GM12878 (cell line): ENCODE results near the gene LRRC8D.

Experiments
- CHD1 ChIP-seq: IDR thresholded peaks from 2 replicates; pipeline ENCODE4 v1.6.1; 2012; ENCODE audit warnings: low read depth, low read length, improper control_type of control experiment
- CTCF ChIP-seq, 3 experiments: IDR thresholded peaks in 2 of 3; conservative IDR thresholded peaks in 1 of 3; 2 replicates each; pipeline ENCODE4 v1.5.1; 2011; ENCODE audit warnings: low read depth in 3 of 3, low read length in 3 of 3, mild to moderate bottlenecking in 3 of 3, control low read depth in 2 of 3, moderate library complexity in 2 of 3, inconsistent platforms in 1 of 3, mixed read lengths in 1 of 3; ENCODE audit not compliant: control insufficient read depth in 2 of 3, insufficient read depth in 1 of 3; ENCODE audit errors: extremely low read depth in 1 of 3
- EZH2 ChIP-seq: IDR thresholded peaks from 2 replicates; pipeline ENCODE4 v1.6.1; 2012; ENCODE audit warnings: low read depth, mild to moderate bottlenecking, control low read depth, inconsistent platforms, low read length, borderline replicate concordance; ENCODE audit not compliant: control insufficient read depth
- JUND ChIP-seq: IDR thresholded peaks from 2 replicates; pipeline ENCODE4 v1.6.1; 2012; ENCODE audit warnings: low read depth, mild to moderate bottlenecking, low read length, improper control_type of control experiment, moderate library complexity
- SP1 ChIP-seq: IDR thresholded peaks from one replicate; pipeline ENCODE4 v1.6.1; 2011; ENCODE audit warnings: low read depth, low read length

DNA sequence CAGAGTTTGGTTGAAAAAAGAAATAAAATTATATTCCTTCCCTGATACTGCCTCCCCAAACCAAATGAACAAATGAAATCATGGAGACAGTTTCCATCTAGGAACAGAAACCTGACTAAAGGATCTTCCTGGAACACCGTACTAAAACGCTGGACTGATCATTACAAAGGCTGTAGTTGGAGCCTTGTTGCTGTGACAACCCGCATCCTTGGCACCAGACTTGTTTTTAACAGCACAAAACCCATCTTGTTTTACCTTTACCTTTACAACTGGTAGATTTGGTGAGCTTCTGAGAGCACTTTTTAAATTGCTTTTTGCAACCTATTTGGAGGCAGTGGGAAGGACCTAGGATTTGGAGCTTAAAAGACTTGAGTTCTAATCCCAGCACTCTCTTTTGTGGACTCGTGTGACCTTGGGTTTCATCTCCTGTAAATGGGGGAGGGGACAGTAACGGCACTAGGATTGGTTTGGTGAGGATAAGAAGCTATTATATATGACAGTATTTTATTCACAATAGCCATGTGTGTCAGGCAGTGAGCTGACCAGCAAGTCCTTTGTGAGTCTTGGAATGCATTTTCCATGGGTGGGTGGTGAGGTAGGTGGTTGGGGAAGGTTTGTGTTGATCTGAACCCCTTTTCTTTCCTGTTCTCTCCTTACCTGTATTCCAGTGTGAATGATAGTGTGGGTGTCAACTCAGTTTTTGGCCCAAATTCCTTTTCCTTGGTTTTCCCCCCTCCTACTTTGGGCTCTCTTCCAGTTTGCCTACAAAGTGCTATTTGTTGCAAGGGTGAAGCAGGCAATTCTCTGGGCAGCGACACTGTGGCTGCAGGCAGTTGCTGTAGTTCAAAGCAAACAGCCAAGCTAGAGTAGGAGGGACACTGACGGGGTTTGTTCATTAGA is 12.6 kb downstream of the LRRC8D start:
- TF ChIP-seq SP1: no peak
- no peak for TF ChIP-seq CTCF (IDR thresholded peaks at IDR 0.05 in 2 of 3, conservative IDR thresholded peaks at IDR 0.05 in 1 of 3; ENCODE audit: control insufficient read depth in 2 of 3, extremely low read depth in 1 of 3, insufficient read depth in 1 of 3, low read depth in 3 of 3, low read length in 3 of 3)
- no peak for TF ChIP-seq EZH2
- no peak for TF ChIP-seq CHD1
- no peak for TF ChIP-seq JUND
